GM21360 (cell line): Measurements from ENCODE around the gene EHD1.

ENCODE experiments used
- ATAC-seq: cut with Tn5 transposase; IDR thresholded peaks from one replicate; pipeline ENCODE4 v1.9.1; 2021; ENCODE audit warnings: mild to moderate bottlenecking, moderate library complexity; ENCODE audit not compliant: unreplicated experiment

Gene EHD1

GRCh38 chr11:64878494-64879243 lies at the start of gene EHD1:
Gene EHD1 (minus strand): TSS chr11:64878621. CDS start chr11:64878464, 157 bp downstream.
- ATAC-seq, result peak; percentile 60

DNA sequence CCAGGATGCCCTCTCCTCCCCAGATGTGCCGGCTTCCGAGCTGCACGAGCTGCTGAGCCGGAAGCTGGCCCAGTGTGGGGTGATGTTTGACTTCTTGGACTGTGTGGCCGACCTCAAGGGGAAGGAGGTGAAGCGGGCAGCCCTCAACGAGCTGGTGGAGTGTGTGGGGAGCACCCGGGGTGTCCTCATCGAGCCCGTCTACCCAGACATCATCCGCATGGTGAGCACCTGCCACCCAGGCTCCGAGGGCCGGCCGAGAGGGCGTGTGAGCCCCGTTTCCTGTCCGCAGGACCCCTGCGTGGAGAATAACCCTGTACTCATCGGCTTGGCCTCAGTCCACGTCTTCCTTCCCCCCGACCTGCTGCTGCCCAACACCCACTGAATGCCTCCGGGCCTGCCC lies 48.3 kb upstream of the EHD1 start:
- no peak for ATAC-seq

DNA sequence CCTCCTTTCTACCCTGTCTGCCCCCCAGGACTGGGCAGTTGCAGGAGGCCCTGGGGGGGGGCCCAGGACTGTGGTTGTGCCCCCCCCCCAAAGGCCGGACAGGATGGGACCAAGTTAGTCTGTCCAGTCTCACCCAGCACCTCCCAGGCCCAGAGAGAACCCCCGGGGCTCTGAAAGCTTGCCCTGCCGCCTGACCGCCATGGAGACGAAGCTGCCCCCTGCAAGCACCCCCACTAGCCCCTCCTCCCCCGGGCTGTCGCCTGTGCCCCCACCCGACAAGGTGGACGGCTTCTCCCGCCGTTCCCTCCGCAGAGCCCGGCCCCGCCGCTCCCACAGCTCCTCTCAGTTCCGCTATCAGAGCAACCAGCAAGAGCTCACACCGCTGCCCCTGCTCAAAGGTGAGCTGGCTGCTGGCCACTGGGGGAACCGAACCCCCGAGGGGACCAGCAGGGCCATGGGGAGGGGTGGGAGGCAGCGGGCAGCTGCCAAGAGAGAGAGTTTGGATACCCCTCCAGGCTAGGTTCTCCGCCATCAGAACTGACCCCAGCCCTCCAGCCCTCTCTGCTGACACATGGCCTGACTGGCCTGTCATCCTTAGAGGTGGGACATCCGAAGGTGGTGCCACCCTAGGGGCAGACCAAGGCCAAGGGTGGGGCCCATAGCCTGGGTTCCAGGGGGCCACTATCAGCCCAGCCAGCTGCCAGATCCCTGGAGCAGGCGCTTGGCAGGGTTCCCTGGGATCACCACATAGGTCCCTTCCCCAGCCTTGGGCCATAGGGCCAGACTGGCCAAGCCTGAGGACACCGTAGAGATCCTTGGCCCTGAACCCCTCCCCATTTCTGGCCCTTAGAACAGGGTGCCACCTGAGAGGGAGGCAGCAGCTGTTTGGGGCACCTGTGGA lies 47.4 kb upstream of the EHD1 start:
- no peak for ATAC-seq

GRCh38 chr11:64924910-64925284 lies 46.5 kb upstream of the EHD1 start:
- no peak for ATAC-seq

DNA sequence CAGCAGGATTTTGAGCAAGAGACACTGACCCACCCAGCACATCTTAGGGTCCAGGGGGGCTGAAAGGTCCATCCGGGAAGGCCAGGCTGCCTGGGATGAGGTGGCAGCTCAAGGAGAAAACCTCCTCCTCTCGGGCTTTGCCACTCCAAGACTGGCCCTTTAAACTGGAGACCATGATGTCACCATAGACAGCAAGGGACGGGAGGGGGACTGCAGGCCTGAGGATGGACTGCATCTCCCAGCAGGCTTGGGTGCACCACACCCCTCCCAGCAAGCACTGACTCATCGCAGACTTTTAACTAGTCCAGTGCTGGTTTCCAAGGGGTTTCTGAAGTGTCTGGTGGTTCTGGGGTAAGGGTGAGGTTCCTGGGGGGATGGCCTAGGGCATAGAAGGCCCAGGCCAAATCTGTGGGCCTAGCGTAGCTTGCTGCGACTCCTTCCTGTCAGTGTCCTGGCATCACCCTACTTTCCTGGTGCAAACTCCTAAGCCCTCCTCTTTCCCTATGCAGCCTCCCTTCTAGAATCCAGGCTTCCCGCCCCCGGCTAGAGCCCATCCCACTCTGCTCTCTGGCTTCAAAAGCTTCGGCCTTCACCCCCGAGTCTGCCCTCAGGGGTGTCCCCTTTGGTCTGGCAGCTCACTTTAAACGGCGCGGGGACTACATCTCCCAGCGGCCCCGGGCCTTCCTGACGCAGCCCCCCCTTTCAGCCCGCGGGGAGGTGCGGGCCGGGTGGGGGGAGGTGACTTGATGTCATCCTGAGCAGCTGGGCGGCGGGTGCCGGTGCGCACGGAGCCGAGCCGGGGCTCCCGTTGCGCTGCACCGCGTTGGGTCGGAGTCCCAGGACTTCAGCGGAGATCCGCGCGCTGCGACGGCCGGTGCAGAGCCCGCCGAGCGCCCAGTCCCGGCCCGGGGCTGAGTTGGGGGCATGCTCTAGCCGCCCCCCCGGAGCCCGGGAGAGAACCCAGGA lies 45.8 kb upstream of the EHD1 start, which contains the start of gene PPP2R5B:
PPP2R5B (plus strand) TSS at position 746 of the 966 bp plus-strand sequence. CDS start 1,046 bp downstream, outside the sequence.
- peak; percentile 64 for ATAC-seq

- ATAC-seq, result no peak
Measured at GRCh38 chr11:64923151-64923661, 44.8 kb upstream of the EHD1 start.

DNA sequence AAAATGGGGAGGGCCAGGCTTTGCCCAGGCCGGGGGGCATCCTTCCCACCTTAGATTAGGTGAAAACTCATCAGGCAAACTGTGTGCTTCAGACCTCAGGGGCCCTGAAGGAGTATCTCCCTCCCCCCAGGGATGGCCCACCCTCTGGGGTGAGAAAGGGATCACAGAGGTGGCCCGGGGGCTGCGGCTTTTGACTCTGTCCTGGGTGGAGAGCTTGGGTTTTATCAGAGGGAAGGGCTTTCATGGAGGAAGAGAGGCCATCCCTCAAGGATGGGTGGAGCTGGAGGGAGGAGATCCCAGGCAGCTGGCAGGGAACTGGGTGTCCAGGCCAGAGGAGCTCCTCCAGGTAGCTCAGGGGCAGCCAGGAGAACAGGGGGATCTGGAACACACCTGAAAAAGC lies 43.0 kb upstream of the EHD1 start:
- no peak for ATAC-seq

- no peak for ATAC-seq
Measured at GRCh38 chr11:64920124-64920523, 41.7 kb upstream of the EHD1 start.

GRCh38 chr11:64919627-64920026 lies 41.2 kb upstream of the EHD1 start:
- no peak for ATAC-seq

GRCh38 chr11:64918017-64918416 lies 39.6 kb upstream of the EHD1 start:
- no peak for ATAC-seq

- ATAC-seq, result no peak
Measured at GRCh38 chr11:64917663-64917995, 39.2 kb upstream of the EHD1 start.

DNA sequence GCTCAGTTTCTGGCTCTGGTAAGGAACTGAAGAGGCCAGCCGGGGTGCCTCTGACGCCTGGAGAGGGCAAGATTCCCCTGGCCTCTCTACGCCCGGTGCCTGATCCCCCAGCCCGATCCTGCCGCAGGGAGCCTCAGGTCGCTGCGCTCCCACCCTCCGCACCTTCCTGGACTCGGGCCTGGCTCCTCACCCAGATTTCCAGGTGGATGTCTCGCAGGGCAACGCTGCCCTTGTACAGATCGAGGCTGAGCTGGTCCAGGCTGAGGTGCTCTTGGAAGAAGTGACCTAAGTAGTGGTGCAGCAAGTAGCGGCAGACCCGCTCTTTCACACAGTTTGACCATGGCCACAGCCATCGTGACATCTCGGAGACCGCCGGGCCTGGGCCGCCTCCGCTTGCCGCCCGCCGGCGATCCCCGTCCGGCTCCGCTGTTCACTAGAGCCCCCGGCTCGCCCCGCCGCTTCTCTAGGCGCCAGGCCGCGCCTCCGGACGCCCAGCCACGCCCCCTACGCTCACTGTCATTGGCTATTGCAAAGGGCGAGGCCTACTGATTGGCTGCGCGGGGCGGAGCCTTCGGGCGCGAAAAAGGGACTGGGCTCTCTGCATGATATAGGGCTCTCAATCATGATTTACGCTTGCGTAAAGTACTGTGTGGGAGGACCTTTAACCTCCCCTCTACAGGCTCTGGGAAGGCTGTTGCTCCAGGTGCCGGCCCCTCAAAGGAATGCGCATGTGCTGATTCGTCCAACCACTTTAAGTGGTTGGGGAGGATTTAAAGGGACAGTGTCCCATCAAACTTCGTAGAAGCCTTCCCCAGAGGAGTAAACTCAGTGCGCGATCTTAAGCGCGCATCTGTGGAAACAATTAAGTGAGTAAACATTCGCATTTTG lies 38.6 kb upstream of the EHD1 start, which contains the start of gene ATG2A:
ATG2A (minus strand) TSS at position 435 of the 888 bp plus-strand sequence; CDS start at position 361, 74 bp downstream.
- peak; percentile 91 for ATAC-seq

GRCh38 chr11:64916040-64916774 lies 37.8 kb upstream of the EHD1 start:
- ATAC-seq, result no peak

GRCh38 chr11:64915376-64915887 lies 37.0 kb upstream of the EHD1 start:
- ATAC-seq, result no peak

- no peak for ATAC-seq
Measured at GRCh38 chr11:64914123-64914522, 35.7 kb upstream of the EHD1 start.

- no peak for ATAC-seq
Measured at GRCh38 chr11:64913171-64913727, 34.8 kb upstream of the EHD1 start.

- no peak for ATAC-seq
Measured at GRCh38 chr11:64911689-64912088, 33.3 kb upstream of the EHD1 start.

DNA sequence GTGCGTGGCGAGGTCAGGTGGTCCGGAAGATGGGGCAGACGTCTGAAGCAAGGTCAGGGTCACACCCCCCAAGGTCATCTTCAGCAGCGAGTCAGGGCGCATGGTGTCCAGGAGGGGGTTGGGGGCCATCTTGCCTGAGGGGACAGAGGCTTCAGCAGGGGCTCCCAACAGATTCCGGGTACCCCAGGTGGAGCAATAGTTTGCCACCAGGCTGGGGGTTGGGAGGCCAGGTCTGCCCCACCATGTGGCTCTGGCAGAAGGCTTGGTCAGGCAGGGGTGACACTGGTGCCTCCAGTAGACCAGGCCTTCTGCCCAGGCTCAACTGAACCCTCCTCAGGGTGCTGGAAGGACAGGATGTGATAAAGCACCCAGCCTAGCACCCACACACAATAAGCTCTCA lies 32.7 kb upstream of the EHD1 start:
- no peak for ATAC-seq
